B cell (primary cell): ENCODE data around the gene VIT. TPM values are rescaled to one million over a fixed set of nuclear protein-coding genes. Genes with fewer than 3 reads are reported as not detected.

Experiments used
- ATAC-seq: fragments of 200-7000 bp; cut with Tn5 transposase; one replicate; pipeline ENCODE4 v1.10.0; 2021; ENCODE audit warnings: low read depth, mild to moderate bottlenecking, moderate number of reproducible peaks, moderate library complexity
- CTCF ChIA-PET: fragments of 350-600 bp; sonication (Branson Sonifier 250); formaldehyde crosslinking; loops from one replicate; lab custom pipeline; 2021; ENCODE audit warnings: antibody characterized with exemption, inconsistent platforms; lab: Charles Lee
- POLR2A ChIA-PET: fragments of 350-600 bp; sonication (Branson Sonifier 250); formaldehyde crosslinking; loops from one replicate; lab custom pipeline; 2021; ENCODE audit warnings: antibody characterized with exemption; lab: Charles Lee
- DNase-seq: peaks from one replicate; pipeline ENCODE4 v3.0.0; 2013
- H2AFZ ChIP-seq: 2 replicates; pipeline ENCODE4 v1.6.1; 2012; ENCODE audit warnings: mild to moderate bottlenecking, low read depth, low read length; ENCODE audit not compliant: insufficient read depth, poor library complexity, severe bottlenecking
- H3K27ac ChIP-seq, 2 donors: 1 replicate in 1 of 2; 2 replicates in 1 of 2; pipeline ENCODE4 v1.5.1; 2012 to 2013; ENCODE audit warnings: low read length in 2 of 2, mild to moderate bottlenecking in 2 of 2, moderate library complexity in 1 of 2
- H3K27me3 ChIP-seq, 4 experiments: fragments of 200-600 bp in 1 of 4; sonication (generic) in 1 of 4; replicated peaks in 1 of 4; 1 replicate in 2 of 4; 2 replicates in 2 of 4; pipeline versions ENCODE4 v1.6.1 to v1.7.0; 2013 to 2016; ENCODE audit warnings: low read length in 3 of 4, mild to moderate bottlenecking in 2 of 4, mixed read lengths in 1 of 4, moderate library complexity in 1 of 4; ENCODE audit not compliant: insufficient read depth in 4 of 4, control insufficient read depth in 3 of 4; ENCODE audit errors: control extremely low read depth in 1 of 4
- H3K36me3 ChIP-seq, 2 experiments: replicated peaks in 1 of 2; 1 replicate in 1 of 2; 2 replicates in 1 of 2; pipeline versions ENCODE4 v1.6.1 to v1.7.1; 2013; ENCODE audit warnings: low read length in 1 of 2; ENCODE audit not compliant: insufficient read depth in 2 of 2, control insufficient read depth in 1 of 2; ENCODE audit errors: control extremely low read depth in 1 of 2, extremely low read depth in 1 of 2
- H3K4me1 ChIP-seq, 2 donors: fragments of 200-600 bp in 1 of 2; sonication (generic) in 1 of 2; 1 replicate in 1 of 2; 2 replicates in 1 of 2; pipeline versions ENCODE4 v1.5.1 to v1.6.1; 2013 to 2017; ENCODE audit warnings: low read length in 2 of 2; ENCODE audit not compliant: control insufficient read depth in 2 of 2, insufficient read depth in 2 of 2
- H3K4me2 ChIP-seq: replicated peaks from 2 replicates; pipeline ENCODE3; 2012; ENCODE audit warnings: mild to moderate bottlenecking, low read depth, low read length; ENCODE audit not compliant: poor library complexity, severe bottlenecking
- H3K4me3 ChIP-seq, 5 experiments: fragments of 200-600 bp in 1 of 5; sonication (generic) in 1 of 5; 1 replicate in 3 of 5; 2 replicates in 2 of 5; pipeline versions ENCODE4 v1.5.1 to v1.7.0; 2011 to 2016; ENCODE audit warnings: low read length in 4 of 5, mild to moderate bottlenecking in 4 of 5, low read depth in 2 of 5, control low read depth in 1 of 5, moderate library complexity in 1 of 5; ENCODE audit not compliant: insufficient read depth in 1 of 5; ENCODE audit errors: control extremely low read depth in 1 of 5, extremely low read depth in 1 of 5
- H3K79me2 ChIP-seq: fragments of 200-600 bp; sonication (generic); one replicate; pipeline ENCODE4 v1.6.0; 2016; ENCODE audit warnings: low read length; ENCODE audit not compliant: control insufficient read depth, insufficient read depth
- H3K9ac ChIP-seq: fragments of 200-600 bp; sonication (generic); 2 replicates; pipeline ENCODE4 v1.6.1; 2017; ENCODE audit warnings: mild to moderate bottlenecking, low read length, moderate library complexity
- H3K9me3 ChIP-seq, 3 donors: one replicate each; pipeline versions ENCODE4 v1.6.1 to v1.7.1; 2013; ENCODE audit warnings: low read length in 2 of 3; ENCODE audit not compliant: control insufficient read depth in 2 of 3, insufficient read depth in 1 of 3; ENCODE audit errors: control extremely low read depth in 1 of 3
- H4K20me1 ChIP-seq: 2 replicates; pipeline ENCODE4 v1.6.0; 2012; ENCODE audit warnings: mild to moderate bottlenecking, low read length; ENCODE audit not compliant: insufficient read depth, control insufficient read depth, poor library complexity, severe bottlenecking
- H3K27ac Mint-ChIP-seq: one replicate; pipeline ENCODE4 v1.8.0; 2021; ENCODE audit warnings: mixed read lengths
- H3K27me3 Mint-ChIP-seq: one replicate; pipeline ENCODE4 v1.8.0; 2021; ENCODE audit warnings: mixed read lengths
- H3K4me1 Mint-ChIP-seq: one replicate; pipeline ENCODE4 v1.8.0; 2021; ENCODE audit warnings: mixed read lengths
- H3K4me3 Mint-ChIP-seq: one replicate; pipeline ENCODE4 v1.8.0; 2021; ENCODE audit warnings: mixed read lengths
- H3K9me3 Mint-ChIP-seq: one replicate; pipeline ENCODE4 v1.8.0; 2022; ENCODE audit warnings: mixed read lengths; ENCODE audit not compliant: insufficient read depth
- EZH2 ChIP-seq: IDR thresholded peaks from 2 replicates; pipeline ENCODE4 v1.6.1; 2012; ENCODE audit warnings: borderline replicate concordance, low read depth, mild to moderate bottlenecking, moderate library complexity, low read length; ENCODE audit not compliant: insufficient read depth, poor library complexity, severe bottlenecking
- WGBS: methylation state at CpG from one replicate; pipeline ENCODE4 v1.1.5; 2013; ENCODE audit warnings: missing lambda C conversion rate; ENCODE audit not compliant: insufficient coverage; 5-methylcytosine and 5-hydroxymethylcytosine counted together
- intact Hi-C: fragments of 100-400 bp; cut with micrococcal nuclease; formaldehyde crosslinking; loops from one replicate; pipeline ENCODE4 v1.10.0; 2022
- polyA plus RNA-seq: library from polyadenylated mRNA; depleted of rRNA; stranded (reverse); fragments of >200 nt; gene quantifications from 2 replicates; pipeline ENCODE4 v1.2.3, GENCODE V29; 2012
- total RNA-seq, 2 donors: library from RNA; stranded (reverse); fragments of 120-200 nt in 1 of 2; gene quantifications; 1 replicate in 1 of 2; 2 replicates in 1 of 2; pipeline versions ENCODE4 v1.2.3 to v1.2.4, GENCODE V29; 2013 to 2022
- TF ChIP-seq, protein P1 (sequence below): fragments of 200-600 bp; IDR thresholded peaks from one replicate; pipeline ENCODE4 v1.8.0; 2022; ENCODE audit warnings: antibody characterized with exemption, mild to moderate bottlenecking

Gene VIT
- total and polyA plus RNA-seq, 2 donors (not counting 1 experiment from before 2014, with no cell fraction given): not detected

GRCh38 chr2:36653967-36654694 is 42.4 kb upstream of the VIT start:
- Histone ChIP-seq H3K4me2 (no peak overlapping the region), H3K4me1 (no peaks in the 10 kb centered on the region), H4K20me1 (no peaks in the 10 kb centered on the region), H3K9me3 (no peaks in the 10 kb centered on the region), H3K79me2 (no peaks in the 10 kb centered on the region), H3K27ac (no peak overlapping the region), H3K36me3 (no peaks in the 10 kb centered on the region), H3K9ac (no peak overlapping the region), H3K4me3 (no peak overlapping the region), H3K27me3 (no peaks in the 10 kb centered on the region), H2AFZ (no peak overlapping the region)
- no CpG with 5 or more reads among the region's 2 CpGs for WGBS
- no peaks in the 10 kb centered on the region for H3K4me1 Mint-ChIP-seq
- no peak overlapping the region for H3K4me3 Mint-ChIP-seq
- intact Hi-C loops: no loop called here
- ATAC-seq (no peak), DNase-seq (no peak)
- ChIA-PET POLR2A (no interaction called here), CTCF (no interaction called here)
- no peaks in the 10 kb centered on the region for H3K27me3 Mint-ChIP-seq
- H3K9me3 Mint-ChIP-seq: no peaks in the 10 kb centered on the region
- no peak overlapping the region for H3K27ac Mint-ChIP-seq
- TF ChIP-seq, protein P1, sequence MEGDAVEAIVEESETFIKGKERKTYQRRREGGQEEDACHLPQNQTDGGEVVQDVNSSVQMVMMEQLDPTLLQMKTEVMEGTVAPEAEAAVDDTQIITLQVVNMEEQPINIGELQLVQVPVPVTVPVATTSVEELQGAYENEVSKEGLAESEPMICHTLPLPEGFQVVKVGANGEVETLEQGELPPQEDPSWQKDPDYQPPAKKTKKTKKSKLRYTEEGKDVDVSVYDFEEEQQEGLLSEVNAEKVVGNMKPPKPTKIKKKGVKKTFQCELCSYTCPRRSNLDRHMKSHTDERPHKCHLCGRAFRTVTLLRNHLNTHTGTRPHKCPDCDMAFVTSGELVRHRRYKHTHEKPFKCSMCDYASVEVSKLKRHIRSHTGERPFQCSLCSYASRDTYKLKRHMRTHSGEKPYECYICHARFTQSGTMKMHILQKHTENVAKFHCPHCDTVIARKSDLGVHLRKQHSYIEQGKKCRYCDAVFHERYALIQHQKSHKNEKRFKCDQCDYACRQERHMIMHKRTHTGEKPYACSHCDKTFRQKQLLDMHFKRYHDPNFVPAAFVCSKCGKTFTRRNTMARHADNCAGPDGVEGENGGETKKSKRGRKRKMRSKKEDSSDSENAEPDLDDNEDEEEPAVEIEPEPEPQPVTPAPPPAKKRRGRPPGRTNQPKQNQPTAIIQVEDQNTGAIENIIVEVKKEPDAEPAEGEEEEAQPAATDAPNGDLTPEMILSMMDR: no peak
- no peak for TF ChIP-seq EZH2

DNA sequence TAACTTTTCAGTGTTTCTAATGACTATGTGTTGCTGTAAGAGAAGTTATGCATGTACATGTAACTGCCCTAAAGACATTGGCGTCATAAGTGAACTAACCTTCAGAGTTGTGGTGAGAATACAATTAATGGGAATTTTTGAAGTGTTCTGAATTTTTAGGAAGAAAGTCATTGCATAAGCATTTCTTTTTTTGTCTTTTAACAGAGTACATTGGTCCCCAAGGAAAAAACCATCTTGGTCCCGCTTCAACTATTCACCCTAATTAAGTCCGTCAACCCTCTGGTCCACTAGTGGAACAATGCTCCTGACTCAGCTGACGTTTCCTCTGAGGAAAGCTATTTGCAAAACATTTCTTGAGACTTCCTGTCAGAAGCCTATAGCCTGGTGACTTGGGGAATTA is 41.1 kb upstream of the VIT start:
- no peak overlapping the region for H2AFZ ChIP-seq

More for the DNA sequence above, 41.1 kb upstream of the VIT start:
- Histone ChIP-seq H3K27me3 (no peaks in the 10 kb centered on the region), H3K9ac (no peak overlapping the region), H3K4me1 (no peaks in the 10 kb centered on the region), H3K4me3 (no peak overlapping the region), H4K20me1 (no peaks in the 10 kb centered on the region), H3K9me3 (no peaks in the 10 kb centered on the region), H3K27ac (no peak overlapping the region), H3K36me3 (no peaks in the 10 kb centered on the region), H3K4me2 (no peak overlapping the region), H3K79me2 (no peaks in the 10 kb centered on the region)
- no peak for ATAC-seq
- no peaks in the 10 kb centered on the region for H3K9me3 Mint-ChIP-seq
- intact Hi-C loops: no loop called here
- H3K27ac Mint-ChIP-seq: no peak overlapping the region
- DNase-seq: no peak
- TF ChIP-seq EZH2: no peak
- TF ChIP-seq, protein P1: no peak
- no peaks in the 10 kb centered on the region for H3K4me1 Mint-ChIP-seq
- CTCF ChIA-PET: interaction anchor here (1.6 to 1.8 kb wide), 2 partner anchors 8 to 9 kb away, joined by 4 read pairs; no protein-coding TSS in a partner anchor
- H3K4me3 Mint-ChIP-seq: no peak overlapping the region
- H3K27me3 Mint-ChIP-seq: no peaks in the 10 kb centered on the region
- POLR2A ChIA-PET: no interaction called here
- WGBS: 100% methylated on average over 1 of the region's 4 CpGs
